KMS-11 (cell line): ENCODE results near the gene AFF3.

Source experiments
- H2AFZ ChIP-seq: fragments of 200-600 bp; sonication (generic); 2 replicates; pipeline ENCODE4 v1.6.1; 2016; ENCODE audit warnings: antibody characterized with exemption, mixed run types, low read depth
- H3K27ac ChIP-seq: fragments of 200-600 bp; sonication (generic); 2 replicates; pipeline ENCODE4 v1.6.1; 2016; ENCODE audit warnings: mild to moderate bottlenecking, mixed run types
- H3K27me3 ChIP-seq: fragments of 200-600 bp; sonication (generic); 2 replicates; pipeline ENCODE4 v1.6.1; 2017; ENCODE audit warnings: mild to moderate bottlenecking, low read depth, mixed run types, moderate library complexity; ENCODE audit not compliant: insufficient read depth
- H3K36me3 ChIP-seq: fragments of 200-600 bp; sonication (generic); 2 replicates; pipeline ENCODE4 v1.6.1; 2017; ENCODE audit warnings: mild to moderate bottlenecking, mixed run types; ENCODE audit not compliant: insufficient read depth
- H3K4me1 ChIP-seq: fragments of 200-600 bp; sonication (generic); 2 replicates; pipeline ENCODE4 v1.6.1; 2016; ENCODE audit warnings: mild to moderate bottlenecking, low read depth, mixed run types; ENCODE audit not compliant: poor library complexity, severe bottlenecking
- H3K4me2 ChIP-seq: fragments of 200-600 bp; sonication (generic); 2 replicates; pipeline ENCODE4 v1.7.0; 2016; ENCODE audit warnings: mild to moderate bottlenecking, mixed run types
- H3K4me3 ChIP-seq: fragments of 200-600 bp; sonication (generic); IDR thresholded peaks from 2 replicates; pipeline ENCODE4 v1.6.1; 2017; ENCODE audit warnings: low read depth, low read length, mixed read lengths; ENCODE audit not compliant: insufficient read depth
- H3K79me2 ChIP-seq: fragments of 200-600 bp; sonication (generic); 2 replicates; pipeline ENCODE4 v1.6.1; 2016; ENCODE audit warnings: low read depth, mixed run types; ENCODE audit not compliant: insufficient read depth
- H3K9ac ChIP-seq: fragments of 200-600 bp; sonication (generic); 2 replicates; pipeline ENCODE4 v1.6.1; 2016; ENCODE audit warnings: mild to moderate bottlenecking, mixed run types
- H4K20me1 ChIP-seq: fragments of 200-600 bp; sonication (generic); 2 replicates; pipeline ENCODE4 v1.6.1; 2016; ENCODE audit warnings: mild to moderate bottlenecking, mixed run types; ENCODE audit not compliant: insufficient read depth
- TF ChIP-seq, protein P1 (sequence below): fragments of 200-600 bp; sonication (generic); conservative IDR thresholded peaks from 2 replicates; pipeline ENCODE4 v1.6.1; 2017; ENCODE audit warnings: low read depth, mild to moderate bottlenecking, antibody characterized with exemption, low read length, moderate library complexity, mixed read lengths

AFF3 gene

DNA sequence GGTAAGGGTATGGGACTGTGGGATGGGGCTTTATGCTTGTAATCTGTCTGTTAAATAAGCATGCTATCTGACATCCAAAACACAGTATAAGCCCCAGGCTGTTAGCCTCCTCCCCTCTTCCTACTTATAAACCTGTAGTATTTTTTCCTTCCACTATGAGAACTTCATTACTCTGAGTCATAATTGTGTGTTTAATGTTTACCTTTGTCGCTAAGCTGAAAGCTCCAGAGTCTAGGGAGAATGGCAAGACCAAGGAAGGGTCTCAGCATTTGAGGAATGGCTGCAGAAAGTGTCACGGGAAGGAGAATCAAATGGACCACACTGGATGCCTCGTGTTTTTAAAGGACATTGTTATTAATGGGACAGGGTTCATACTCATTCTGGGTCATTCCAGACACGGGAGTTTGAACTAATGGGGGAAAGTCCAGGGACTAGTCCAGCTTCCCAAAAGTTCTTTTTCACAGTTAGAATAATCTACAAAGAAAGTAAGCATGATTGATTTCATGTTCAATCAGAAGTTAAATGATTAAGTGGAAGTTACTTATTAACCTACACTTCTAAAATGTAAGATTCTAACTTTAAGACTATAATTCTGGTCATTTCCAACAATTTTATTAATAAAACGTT lies 292.2 kb downstream of the AFF3 start:
- Histone ChIP-seq H3K4me3 (no peak overlapping the region), H3K27ac (no peak overlapping the region), H3K79me2 (no peaks in the 10 kb centered on the region), H4K20me1 (no peaks in the 10 kb centered on the region), H3K27me3 (no peaks in the 10 kb centered on the region), H3K4me1 (no peaks in the 10 kb centered on the region), H3K36me3 (no peaks in the 10 kb centered on the region), H2AFZ (no peak overlapping the region), H3K4me2 (no peak overlapping the region), H3K9ac (no peak overlapping the region)
- TF ChIP-seq, protein P1, sequence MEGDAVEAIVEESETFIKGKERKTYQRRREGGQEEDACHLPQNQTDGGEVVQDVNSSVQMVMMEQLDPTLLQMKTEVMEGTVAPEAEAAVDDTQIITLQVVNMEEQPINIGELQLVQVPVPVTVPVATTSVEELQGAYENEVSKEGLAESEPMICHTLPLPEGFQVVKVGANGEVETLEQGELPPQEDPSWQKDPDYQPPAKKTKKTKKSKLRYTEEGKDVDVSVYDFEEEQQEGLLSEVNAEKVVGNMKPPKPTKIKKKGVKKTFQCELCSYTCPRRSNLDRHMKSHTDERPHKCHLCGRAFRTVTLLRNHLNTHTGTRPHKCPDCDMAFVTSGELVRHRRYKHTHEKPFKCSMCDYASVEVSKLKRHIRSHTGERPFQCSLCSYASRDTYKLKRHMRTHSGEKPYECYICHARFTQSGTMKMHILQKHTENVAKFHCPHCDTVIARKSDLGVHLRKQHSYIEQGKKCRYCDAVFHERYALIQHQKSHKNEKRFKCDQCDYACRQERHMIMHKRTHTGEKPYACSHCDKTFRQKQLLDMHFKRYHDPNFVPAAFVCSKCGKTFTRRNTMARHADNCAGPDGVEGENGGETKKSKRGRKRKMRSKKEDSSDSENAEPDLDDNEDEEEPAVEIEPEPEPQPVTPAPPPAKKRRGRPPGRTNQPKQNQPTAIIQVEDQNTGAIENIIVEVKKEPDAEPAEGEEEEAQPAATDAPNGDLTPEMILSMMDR = no peak

DNA sequence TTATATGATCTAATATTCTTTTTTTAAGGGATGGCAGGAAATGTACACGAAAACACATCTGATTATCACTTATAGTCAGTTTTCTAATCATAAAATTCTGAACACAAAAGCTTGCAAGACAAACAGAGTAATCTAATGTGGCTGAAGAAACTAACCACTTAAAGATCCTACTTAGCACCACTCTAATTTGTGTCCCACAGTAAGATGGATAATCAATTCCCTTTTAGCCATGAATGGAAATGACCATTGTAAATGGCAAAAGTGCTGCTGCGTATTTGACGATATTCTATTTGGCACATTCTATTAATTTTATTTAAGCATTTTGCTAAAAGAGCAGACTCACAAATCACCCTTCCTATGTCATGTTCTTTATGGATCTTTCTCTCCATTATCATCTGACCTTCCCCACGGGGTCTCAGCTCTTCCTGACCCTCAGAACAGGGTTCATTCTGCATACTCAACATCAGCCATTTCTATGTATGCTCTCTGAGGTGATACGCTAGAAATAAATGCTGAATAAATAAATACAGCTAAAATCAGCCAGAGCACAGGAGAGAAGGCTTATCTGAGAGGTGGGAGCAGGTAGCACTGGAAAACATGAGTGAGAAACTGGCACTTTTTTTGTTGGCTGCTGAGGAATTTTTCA lies 295.8 kb downstream of the AFF3 start:
- TF ChIP-seq, protein P1 = no peak
- H3K4me3 ChIP-seq = no peak overlapping the region
- no peaks in the 10 kb centered on the region for H4K20me1 ChIP-seq
- H3K27me3 ChIP-seq = no peaks in the 10 kb centered on the region
- H3K27ac ChIP-seq = no peak overlapping the region
- H3K4me1 ChIP-seq = no peaks in the 10 kb centered on the region
- H3K79me2 ChIP-seq = no peaks in the 10 kb centered on the region
- H3K9ac ChIP-seq = no peak overlapping the region
- H3K4me2 ChIP-seq = no peak overlapping the region
- H3K36me3 ChIP-seq = no peaks in the 10 kb centered on the region
- no peak overlapping the region for H2AFZ ChIP-seq

DNA sequence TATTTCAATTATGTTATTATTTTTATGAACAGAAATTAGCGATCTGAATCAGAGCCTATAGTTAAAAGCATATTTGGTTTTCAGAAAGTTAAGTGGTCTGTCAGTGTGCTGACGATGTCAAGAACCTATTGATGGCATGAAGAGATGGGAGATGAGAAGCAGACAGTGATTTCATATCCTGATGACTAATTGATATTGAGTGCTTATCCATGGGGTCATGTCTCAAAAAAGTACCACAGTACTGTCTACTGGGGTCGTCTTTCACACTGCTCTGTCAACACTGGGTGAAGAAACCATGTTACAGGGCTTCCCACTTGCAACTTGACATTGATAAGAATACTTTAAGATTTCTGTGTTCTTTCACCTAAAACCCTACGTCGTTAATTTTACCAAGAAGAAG lies 297.1 kb downstream of the AFF3 start:
- H3K4me3 ChIP-seq = no peak overlapping the region
- no peaks in the 10 kb centered on the region for H3K79me2 ChIP-seq
- H3K4me1 ChIP-seq = no peaks in the 10 kb centered on the region
- H3K9ac ChIP-seq = no peak overlapping the region
- H4K20me1 ChIP-seq = no peaks in the 10 kb centered on the region
- no peak overlapping the region for H3K4me2 ChIP-seq
- no peak overlapping the region for H3K27ac ChIP-seq
- no peaks in the 10 kb centered on the region for H3K27me3 ChIP-seq
- no peaks in the 10 kb centered on the region for H3K36me3 ChIP-seq
- TF ChIP-seq, protein P1 = no peak
- no peak overlapping the region for H2AFZ ChIP-seq

- H3K79me2 ChIP-seq = no peaks in the 10 kb centered on the region
- H3K27me3 ChIP-seq = no peaks in the 10 kb centered on the region
- no peaks in the 10 kb centered on the region for H4K20me1 ChIP-seq
- H3K9ac ChIP-seq = no peak overlapping the region
- no peak overlapping the region for H3K4me2 ChIP-seq
- no peaks in the 10 kb centered on the region for H3K4me1 ChIP-seq
- no peak overlapping the region for H2AFZ ChIP-seq
- H3K4me3 ChIP-seq = no peak overlapping the region
- TF ChIP-seq, protein P1 = no peak
- H3K36me3 ChIP-seq = no peaks in the 10 kb centered on the region
- H3K27ac ChIP-seq = no peak overlapping the region
Observed at GRCh38 chr2:99842451-99842850, 299.9 kb downstream of the AFF3 start.
